Cerebellar nuclear complex (tissue), 1 donor: ENCODE results near the gene QPCT.
"Not testable (repeated sequence)": the region's sequence is repeated elsewhere in the genome, so short reads cannot be mapped to it uniquely, and the experiment has no call there.

Source experiments
- DNase-seq, 2 experiments: peaks; one replicate each; lab custom pipeline; 2025; lab: John Stamatoyannopoulos, UW

The QPCT gene

DNA sequence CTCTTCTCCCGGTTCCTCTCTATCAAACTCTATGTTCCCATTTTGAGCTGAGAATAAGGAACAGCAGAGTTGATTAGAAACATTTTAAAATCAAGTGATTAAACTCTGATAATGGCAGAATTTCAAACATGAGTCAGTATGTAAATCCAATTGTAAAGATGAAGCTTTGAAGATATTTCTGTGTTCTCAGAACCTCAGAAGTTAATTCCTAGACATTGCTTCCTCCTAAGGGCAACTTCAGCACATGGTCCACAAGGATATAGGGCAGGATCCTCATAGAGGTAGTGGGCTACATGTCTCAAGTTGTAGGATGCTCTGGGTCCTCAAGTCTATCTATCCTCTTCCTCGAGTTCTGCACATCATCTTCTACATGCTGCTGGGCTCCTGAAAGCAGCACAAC is 46.3 kb downstream of the QPCT start:
- no peak for DNase-seq

DNA sequence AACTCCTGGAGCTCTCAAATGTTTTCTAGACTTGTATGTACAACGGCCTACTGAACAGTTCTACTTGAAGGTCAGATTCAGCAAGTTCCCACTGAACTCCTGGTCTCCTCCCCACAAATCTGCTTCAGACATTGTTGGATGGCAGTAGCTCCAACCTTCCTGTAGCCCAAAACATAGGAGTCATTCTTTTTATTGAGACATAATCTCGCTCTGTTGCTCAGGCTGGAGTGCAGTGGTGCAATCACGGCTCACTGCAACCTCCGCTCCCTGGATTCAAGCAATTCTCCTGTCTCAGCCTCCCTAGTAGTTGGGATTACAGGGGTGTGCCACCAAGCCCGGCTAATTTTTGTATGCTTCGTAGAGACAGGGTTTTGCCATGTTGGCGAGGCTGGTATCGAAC is 47.3 kb downstream of the QPCT start:
- no peak for DNase-seq

DNA sequence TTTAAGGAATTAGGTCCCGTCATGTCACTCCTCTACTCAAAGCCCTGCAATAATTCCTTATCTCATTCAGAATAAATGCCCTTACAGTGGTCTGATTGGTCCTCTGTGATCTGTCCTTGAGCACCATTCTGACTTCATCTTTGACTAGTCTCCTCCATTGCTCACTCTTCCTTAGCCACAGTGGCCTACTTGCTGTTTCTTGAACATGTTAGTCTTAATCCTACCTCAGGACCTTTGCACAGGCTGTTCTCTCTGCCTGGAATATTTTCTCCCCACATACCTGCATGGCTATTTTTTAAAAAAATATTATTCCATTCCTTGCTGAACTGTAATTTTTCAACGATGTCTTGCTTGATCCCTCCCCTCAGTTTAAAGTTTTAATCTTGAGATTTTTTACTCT is 48.0 kb downstream of the QPCT start:
- DNase-seq = no peak

DNA sequence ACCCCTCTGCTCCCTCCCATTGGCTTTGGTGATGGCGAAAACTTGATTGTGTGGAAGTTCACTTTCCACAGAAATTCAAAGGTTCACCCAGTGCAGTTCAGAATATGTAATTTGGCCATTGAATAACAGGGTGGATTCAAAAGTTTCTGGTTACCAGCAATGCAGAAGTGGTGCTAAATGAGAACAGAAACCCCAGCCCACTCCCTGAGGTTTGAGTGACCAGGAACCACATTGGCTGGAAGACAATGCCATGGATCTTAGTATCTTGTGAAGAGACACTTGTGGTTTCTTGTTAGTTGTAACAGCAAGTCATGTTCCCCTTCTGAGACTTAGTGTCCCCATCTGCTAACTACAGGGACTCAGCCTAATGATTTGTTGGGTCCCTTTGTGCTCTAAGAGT is 49.8 kb downstream of the QPCT start:
- DNase-seq = no peak

DNA sequence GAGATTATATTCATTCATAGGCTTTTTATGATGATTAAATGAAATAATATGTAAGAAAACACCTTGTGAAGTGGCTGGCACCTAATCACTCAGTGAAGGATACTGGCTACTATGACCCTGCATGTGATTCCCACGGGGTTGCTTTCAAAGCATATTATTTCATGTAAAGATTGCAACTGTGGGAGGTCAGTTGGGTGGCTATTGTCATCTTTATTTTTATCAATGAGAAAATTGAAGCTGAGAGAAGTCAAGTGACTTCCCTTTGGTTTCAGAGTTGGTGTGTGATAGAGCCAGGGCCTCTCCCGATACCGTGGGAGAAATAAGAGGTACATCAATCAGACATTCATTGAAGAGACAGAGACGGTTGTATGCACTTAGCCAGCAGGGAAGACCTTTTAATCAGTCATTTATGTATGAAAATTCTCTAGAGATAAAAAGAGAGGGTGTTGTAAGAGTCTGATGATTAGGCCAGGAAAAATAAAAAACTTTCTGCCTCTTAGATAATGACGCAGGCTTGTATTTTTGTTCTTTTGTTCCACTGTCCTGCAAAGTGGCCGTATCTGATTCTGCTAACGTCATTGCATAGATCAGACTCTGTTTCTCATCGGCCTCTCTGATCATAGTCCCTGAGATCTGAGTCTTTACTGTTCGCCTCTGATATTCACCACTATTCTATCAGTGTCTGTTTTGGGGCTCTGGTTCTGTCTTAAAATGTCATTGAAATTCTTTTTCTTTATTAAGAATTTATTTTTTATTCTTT is 50.5 kb downstream of the QPCT start:
- DNase-seq = no peak

DNA sequence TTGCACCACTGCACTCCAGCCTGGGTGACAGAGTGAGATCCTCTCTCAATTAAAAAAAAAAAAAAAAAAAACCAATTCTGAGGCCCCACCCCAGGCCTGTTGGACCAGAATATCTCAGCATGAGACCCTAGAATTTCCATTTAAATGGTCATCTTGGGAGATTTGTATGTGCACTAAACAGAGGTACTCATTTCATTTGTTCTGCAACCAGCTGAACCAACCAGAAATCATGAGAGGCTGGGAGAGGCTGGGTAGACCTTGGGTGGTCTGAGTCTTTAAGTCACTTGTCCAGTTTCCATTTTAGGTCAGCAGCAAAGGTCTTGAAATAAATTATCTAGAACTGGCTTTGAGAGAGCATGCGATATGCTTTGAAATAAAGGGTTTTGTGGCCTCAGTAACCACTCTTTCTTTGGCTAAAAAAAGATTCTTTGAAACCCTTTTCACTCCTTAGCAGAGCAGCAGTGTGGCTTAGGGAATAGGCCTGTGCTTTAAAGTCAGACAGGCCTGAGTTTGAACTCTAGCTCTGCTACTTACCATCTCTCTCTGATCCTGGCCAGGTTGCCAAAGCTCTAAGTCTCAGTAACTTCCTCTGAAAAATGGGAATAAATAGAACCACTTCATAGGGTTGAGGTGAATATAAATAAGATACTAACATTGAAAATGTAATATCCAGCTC is 52.6 kb downstream of the QPCT start:
- DNase-seq = no peak

DNA sequence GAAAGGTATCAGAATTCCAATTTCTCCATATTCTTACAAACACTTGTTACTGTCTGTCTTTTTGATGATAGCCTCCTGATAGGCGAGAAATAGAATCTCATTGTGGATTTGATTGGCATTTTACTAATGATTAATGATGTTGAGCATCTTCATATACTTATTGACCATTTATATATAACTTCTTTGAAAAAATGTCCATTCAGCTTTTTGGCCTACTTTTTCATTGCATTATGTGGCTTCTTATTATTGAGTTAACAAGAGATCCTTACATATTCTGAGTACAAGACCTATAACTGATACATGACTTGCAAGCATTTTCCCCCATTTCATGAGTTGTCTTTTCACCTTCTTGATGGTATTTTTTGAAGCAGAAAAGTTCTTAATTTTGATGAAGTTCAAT is 54.6 kb downstream of the QPCT start:
- no peak for DNase-seq

DNA sequence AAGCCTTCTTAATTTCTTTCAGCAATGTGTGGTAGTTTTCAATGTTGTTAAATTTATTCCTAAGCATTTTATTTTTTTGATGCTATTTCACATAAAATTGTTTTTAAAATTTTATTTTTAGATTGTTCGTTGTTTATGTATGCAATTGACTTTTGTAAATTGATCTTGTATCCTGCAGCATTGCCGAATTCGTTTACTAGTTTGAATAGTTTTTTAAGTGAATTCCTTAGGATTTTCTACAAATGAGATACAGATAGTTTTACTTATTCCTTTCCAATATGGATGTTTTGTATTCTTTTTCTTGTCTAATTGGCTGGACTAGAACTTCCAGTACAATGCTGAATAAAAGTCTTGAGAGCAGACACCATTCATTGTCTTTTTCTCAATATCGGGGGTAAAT is 55.6 kb downstream of the QPCT start:
- no peak for DNase-seq

DNA sequence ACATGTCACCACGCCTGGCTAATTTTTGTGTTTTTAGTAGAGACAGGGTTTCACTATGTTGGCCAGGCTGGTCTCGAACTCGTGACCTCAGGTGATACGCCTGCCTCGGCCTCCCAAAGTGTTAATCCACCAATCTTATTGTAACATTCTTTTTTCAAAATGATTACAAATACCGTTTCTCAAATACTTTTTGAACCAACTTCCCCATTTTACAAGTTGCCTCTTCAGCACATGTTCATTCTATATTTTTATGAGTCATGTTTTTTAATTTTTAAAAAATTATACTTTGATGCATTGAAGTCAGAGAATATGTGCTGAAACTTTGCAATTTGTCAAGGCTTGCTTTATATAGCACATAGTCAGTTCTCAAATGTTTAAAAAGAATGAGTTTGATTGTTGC is 58.2 kb downstream of the QPCT start:
- no peak for DNase-seq

DNA sequence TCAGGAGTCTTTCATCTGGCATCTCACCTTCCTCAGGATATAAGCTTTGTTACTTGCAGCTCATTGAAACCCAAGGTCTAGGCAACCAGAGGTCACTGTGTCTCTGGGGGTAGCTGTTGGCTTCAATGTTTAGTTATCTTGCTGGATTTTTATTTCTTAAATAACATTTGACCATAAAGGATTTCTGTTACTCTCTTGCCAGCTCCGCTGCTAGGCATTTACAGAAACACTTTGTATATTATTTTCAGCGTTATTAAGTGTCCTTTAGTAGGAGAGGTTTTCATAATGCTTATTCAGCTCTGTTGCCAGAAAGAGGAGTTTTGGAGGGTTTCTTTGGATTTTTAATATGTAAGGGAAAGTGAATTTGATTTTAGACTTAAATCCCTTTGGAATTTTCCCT is 61.4 kb downstream of the QPCT start:
- no peak for DNase-seq

DNA sequence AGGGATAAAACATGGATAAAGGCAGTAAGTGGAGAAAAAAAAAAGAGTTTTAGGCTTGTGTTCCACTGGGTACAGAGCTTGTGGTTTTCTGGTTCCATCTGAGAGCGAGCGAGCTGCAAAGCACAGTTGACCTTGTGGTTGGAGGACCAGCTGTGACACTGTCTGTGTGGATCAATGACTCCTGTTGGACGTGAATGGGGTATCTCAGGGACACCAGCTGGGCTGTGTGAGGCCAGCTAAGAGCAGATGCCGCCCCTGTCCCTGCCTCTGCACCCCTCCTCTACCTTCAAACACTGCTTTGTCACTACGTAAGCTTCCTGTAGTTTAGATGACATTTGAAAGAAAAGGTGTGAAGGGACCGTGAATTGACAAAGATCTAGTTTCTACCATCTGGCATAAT is 67.8 kb downstream of the QPCT start:
- no peak for DNase-seq

DNA sequence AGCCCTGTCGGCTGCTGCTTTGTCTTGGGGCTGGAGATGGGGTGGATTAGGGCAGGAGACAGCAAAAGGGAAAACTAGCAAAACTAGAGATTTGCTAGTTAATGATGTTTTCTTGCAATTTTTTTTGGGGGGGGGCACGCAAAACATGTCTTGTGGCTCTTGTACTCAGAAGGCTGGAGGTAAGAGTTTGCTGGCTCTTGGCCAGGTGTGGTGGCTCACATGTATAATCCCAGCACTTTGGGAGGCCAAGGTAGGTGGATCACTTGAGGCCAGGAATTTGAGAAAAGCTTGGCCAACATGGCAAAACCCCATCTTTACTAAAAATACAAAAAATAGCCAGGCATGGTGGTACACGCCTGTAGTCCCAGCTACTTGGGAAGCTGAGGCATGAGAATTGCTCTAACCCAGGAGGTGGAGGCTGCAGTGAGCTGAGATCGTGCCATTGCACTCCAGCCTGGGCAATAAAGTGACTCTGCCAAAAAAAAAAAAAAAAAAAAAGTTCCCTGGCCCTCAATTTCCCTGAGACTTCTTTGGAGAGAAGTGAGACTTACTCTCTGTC is 69.6 kb downstream of the QPCT start:
- not testable (repeated sequence) for DNase-seq

DNA sequence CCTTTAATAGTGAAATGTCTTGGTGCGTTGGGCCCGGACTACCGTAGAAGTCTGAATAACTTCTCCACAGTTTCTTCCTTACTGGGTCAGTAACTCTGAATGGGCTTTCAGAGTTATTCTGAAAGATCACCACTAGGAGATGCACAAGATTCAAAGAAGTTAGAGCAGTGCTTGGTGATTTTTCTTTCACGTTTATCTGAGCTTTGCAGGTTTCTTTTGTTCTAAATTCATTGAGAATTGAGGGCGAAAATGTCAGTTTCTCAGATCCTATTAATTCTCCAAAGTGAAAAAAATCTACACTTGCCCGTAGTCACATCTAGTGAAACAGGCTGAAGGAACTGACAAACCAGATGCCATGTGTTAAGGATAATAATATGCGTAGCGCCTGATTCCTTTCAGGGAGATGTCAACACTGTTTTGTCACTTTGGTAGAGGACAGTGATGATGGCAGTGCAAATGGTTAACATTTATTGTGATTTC is 70.1 kb downstream of the QPCT start:
- no peak for DNase-seq

DNA sequence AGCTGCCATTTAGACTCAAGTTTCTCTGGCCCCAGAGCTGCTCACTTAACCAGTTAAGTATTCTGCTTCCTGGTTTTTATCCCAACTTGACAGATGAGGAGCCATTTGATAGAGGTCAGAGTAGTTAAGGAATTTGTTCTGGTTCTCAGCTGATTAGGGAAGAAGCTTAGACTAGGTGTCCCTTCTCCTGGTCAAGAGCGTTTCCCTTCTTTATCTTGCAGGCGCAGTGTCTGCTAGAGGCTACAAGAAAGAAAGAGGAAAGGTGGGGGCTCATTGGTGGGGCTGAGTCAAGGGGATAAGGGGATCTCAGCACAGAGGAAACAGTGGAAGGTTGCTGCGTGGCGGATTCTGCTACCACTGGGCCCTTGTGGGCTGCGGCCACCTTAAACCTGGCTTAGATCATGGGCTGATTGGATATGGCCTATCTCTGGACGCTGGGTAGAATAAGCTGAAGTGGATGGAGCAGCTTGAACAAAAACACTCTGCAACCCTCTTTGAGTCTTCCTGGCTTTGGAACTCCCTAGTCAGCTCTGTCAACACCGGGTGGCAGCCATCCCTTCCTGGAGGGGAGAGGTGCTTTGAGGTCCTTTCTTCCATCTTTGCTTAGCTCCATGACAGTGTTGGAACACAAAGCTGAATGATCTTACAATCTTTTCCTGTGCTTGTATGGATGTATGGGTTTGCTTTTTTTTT is 70.8 kb downstream of the QPCT start:
- DNase-seq = no peak

DNA sequence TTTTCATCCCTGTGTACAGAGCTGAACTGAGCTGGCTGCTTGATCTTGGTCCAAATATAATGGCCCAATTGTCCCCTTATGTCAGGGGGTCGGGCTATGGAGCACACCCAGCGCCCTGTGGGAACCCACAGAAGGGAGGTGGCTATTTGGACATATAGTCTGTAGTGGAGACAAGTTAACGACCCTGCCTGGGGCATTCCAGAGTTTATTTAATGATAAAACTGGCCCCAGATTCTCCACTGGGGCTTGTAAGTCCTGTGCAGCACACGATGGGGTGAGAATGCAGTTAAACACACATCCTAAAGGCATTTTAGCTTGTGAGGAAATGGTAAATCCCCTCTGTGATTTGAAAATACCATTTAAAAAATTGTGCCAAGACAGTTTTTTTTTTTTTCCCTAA is 72.9 kb downstream of the QPCT start:
- DNase-seq = no peak

DNA sequence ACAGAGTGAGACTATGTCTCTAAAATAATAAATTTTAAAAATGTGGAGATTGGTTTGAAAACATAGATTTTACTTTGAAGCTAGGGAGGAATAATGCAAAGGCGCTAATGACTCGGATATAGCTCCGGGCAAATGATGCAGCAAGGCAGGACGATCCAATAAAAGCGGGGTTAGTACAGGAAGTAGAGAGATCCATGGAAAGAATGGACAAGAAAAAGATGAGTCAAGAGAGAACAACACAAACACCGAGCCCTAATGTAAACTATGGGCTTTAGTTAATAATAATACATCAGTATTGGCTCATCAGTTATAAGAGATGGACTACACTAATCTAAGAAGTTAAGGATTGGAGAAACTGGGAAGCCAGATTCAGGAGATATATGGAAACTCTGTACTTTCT is 74.5 kb downstream of the QPCT start:
- no peak for DNase-seq

DNA sequence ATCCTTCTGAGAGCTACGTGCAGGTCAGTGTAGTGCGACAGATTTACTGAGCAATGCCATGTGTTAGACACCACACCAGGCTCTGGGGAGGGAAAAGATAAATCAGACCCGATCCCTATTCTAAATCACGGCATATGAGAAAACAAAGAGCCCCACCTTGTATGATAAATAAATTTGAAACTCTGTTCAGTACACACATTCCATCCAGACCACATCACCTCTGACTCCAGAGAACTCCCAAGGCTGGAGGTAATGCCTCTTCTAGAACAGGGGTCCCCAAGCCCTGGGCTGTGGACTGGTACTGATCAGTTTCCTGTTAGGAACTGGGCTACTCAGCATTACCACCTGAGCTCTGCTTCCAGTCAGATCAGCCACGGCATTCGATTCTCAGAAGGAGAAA is 77.3 kb downstream of the QPCT start:
- DNase-seq = no peak

DNA sequence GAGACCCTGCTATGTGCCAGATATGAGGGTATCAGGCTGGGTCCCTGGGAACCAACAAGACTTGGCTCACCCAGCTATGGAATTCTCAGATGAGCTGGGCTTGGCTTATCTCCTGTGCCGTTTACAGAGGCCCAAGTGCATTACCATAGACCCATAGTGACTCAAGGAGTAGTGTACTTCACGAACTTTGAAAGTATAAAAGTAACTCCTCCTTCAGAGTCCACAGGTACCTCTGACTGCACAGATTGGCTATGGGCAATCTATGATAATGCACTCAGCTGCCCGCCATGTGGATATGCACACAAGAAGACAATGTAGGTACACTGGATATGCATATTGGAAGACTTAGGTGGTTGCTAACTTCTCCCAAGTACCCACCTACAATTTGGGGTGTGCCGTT is 78.4 kb downstream of the QPCT start:
- DNase-seq = no peak
